Gastroesophageal sphincter (tissue), 3 donors: ENCODE results near the gene THSD4.

ENCODE experiments used
- POLR2AphosphoS5 ChIP-seq: sonication (generic); formaldehyde crosslinking; IDR thresholded peaks from one replicate; pipeline ENCODE4 v1.6.1; 2017; ENCODE audit warnings: antibody characterized with exemption
- TF ChIP-seq, protein P1 (sequence below), 4 experiments: fragments of 200-600 bp in 2 of 4; fragments of 450-650 bp in 2 of 4; sonication (generic) in 1 of 4; IDR thresholded peaks; one replicate each; pipeline ENCODE4 v1.5.1; 2017 to 2019; ENCODE audit warnings: antibody characterized with exemption in 4 of 4, mild to moderate bottlenecking in 2 of 4, moderate library complexity in 2 of 4

DNA sequence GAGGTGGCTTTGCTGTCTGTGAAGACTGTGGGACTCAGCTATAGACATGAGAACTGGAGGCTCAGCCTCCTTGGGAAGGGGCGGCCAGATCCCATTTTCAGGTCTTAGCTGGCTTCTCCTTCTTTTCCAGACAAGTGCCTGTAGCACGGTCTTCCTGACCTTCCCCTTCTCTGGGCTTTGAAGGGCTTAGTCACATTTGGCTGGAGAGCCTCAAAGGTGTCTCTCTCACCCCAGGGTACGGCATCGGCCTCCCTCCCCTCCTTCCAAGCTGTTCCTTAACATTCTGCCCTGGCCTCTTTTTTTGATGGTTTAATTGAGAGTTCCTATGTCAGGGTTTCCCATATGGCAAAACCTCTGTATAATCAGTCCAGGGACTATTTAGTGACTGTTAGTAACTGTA lies 242.7 kb downstream of the THSD4 start:
- TF ChIP-seq POLR2AphosphoS5, result no peak
- TF ChIP-seq, protein P1, sequence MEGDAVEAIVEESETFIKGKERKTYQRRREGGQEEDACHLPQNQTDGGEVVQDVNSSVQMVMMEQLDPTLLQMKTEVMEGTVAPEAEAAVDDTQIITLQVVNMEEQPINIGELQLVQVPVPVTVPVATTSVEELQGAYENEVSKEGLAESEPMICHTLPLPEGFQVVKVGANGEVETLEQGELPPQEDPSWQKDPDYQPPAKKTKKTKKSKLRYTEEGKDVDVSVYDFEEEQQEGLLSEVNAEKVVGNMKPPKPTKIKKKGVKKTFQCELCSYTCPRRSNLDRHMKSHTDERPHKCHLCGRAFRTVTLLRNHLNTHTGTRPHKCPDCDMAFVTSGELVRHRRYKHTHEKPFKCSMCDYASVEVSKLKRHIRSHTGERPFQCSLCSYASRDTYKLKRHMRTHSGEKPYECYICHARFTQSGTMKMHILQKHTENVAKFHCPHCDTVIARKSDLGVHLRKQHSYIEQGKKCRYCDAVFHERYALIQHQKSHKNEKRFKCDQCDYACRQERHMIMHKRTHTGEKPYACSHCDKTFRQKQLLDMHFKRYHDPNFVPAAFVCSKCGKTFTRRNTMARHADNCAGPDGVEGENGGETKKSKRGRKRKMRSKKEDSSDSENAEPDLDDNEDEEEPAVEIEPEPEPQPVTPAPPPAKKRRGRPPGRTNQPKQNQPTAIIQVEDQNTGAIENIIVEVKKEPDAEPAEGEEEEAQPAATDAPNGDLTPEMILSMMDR (IDR thresholded peaks at IDR 0.05), result no peak
